HUES64 (cell line): Measurements from ENCODE around the gene ESRRA.
A peak's percentile ranks its signal among the peaks of the same experiment; 100 is the strongest.
"Not testable (repeated sequence)": the region's sequence is repeated elsewhere in the genome, so short reads cannot be mapped to it uniquely, and the experiment has no call there.

ENCODE experiments used
- H3K27ac ChIP-seq: 2 replicates; pipeline ENCODE4 v1.7.0; 2013; ENCODE audit warnings: low read depth, low read length, inconsistent platforms
- H3K27me3 ChIP-seq: 2 replicates; pipeline ENCODE4 v1.6.1; 2013; ENCODE audit warnings: mild to moderate bottlenecking, low read length; ENCODE audit not compliant: insufficient read depth
- H3K36me3 ChIP-seq: 2 replicates; pipeline ENCODE4 v1.6.1; 2013; ENCODE audit warnings: mild to moderate bottlenecking, low read length; ENCODE audit not compliant: insufficient read depth
- H3K4me1 ChIP-seq: 2 replicates; pipeline ENCODE4 v1.6.1; 2013; ENCODE audit warnings: mild to moderate bottlenecking, low read length, moderate library complexity; ENCODE audit not compliant: insufficient read depth
- H3K4me3 ChIP-seq: 2 replicates; pipeline ENCODE4 v1.5.1; 2013; ENCODE audit warnings: mild to moderate bottlenecking, low read length, moderate library complexity
- H3K9ac ChIP-seq: 2 replicates; pipeline ENCODE4 v1.6.1; 2013; ENCODE audit warnings: mild to moderate bottlenecking, low read depth, low read length
- H3K9me3 ChIP-seq: 2 replicates; pipeline ENCODE4 v1.6.1; 2013; ENCODE audit warnings: low read depth, low read length; ENCODE audit not compliant: insufficient read depth
- WGBS: fragments of 150-250, 120-280 bp; methylation state at CpG from one replicate; pipeline ENCODE4 v1.1.7; 2013; ENCODE audit warnings: missing lambda C conversion rate; 5-methylcytosine and 5-hydroxymethylcytosine counted together

ESRRA gene

GRCh38 chr11:64306563-64306875, 1.2 kb downstream of the ESRRA start:
- peak overlapping the region; percentile 75 for H3K9ac ChIP-seq
- peak overlapping the region; percentile 80 for H3K4me3 ChIP-seq
- H3K36me3 ChIP-seq = peaks cover 6% of the 10 kb centered on the region; the same call in 1 of the 2 replicates
- 24% methylated on average over 9 of the region's 9 CpGs for WGBS
- H3K4me1 ChIP-seq = peaks cover 7% of the 10 kb centered on the region; the same call in 1 of the 2 replicates
- peak overlapping the region; percentile 85; the same call in 1 of the 2 replicates for H3K27ac ChIP-seq
- H3K9me3 ChIP-seq = no peaks in the 10 kb centered on the region
- H3K27me3 ChIP-seq = peaks cover 5% of the 10 kb centered on the region

GRCh38 chr11:64306876-64307622, 1.7 kb downstream of the ESRRA start:
- Histone ChIP-seq H3K4me3 (peak overlapping the region; percentile 80), H3K27me3 (no peaks in the 10 kb centered on the region), H3K27ac (no peak overlapping the region), H3K9me3 (no peaks in the 10 kb centered on the region), H3K4me1 (peaks cover 7% of the 10 kb centered on the region; the same call in 1 of the 2 replicates), H3K9ac (peak overlapping the region; percentile 75), H3K36me3 (peaks cover 6% of the 10 kb centered on the region; the same call in 1 of the 2 replicates)
- WGBS = 85% methylated on average over 15 of the region's 15 CpGs

DNA sequence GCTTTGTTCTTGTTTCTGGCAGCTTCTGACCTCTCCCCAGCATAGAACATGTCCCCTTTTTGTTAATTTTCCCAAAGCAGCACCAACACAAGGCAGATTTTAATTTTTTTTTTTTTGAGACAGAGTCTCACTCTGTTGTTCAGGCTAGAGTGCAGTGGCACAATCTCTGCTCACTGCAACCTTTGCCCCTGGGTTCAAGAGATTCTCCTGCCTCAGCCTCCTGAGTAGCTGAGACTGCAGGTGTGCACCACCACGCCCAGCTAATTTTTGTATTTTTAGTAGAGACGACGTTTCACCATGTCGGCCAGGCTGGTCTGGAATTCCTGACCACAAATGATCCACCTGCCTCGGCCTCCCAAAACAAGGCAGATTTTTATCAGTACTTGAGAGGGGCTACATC, 2.5 kb downstream of the ESRRA start:
- 93% methylated on average over 5 of the region's 5 CpGs for WGBS
- not testable (repeated sequence) for H3K27me3 ChIP-seq, H3K4me3 ChIP-seq, H3K27ac ChIP-seq, H3K9me3 ChIP-seq, H3K9ac ChIP-seq, H3K4me1 ChIP-seq, H3K36me3 ChIP-seq

DNA sequence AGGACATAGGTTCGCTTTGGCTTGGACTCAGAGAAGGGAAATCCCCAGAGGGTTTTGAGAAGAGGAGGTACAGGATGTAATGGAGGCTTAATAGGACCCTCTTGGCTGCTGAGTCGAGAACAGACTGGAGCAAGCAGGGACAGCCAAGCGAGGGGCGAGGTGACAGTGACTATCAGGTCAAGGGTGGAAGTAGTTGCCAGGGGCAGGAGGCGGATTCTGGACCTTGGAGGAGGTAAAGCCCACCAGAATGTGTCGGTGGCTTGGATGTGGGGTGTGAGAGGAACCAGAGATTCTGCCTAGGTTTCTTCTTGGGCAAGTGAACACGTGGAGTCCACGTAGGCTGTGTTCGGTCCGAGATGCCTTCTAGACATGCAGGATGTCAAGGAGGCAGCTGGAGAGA, 7.6 kb downstream of the ESRRA start:
- Histone ChIP-seq H3K9me3 (no peaks in the 10 kb centered on the region), H3K9ac (no peak overlapping the region), H3K36me3 (peaks cover 29% of the 10 kb centered on the region), H3K4me1 (no peaks in the 10 kb centered on the region), H3K4me3 (no peak overlapping the region), H3K27ac (no peak overlapping the region), H3K27me3 (no peaks in the 10 kb centered on the region)
- WGBS = 94% methylated on average over 10 of the region's 10 CpGs

GRCh38 chr11:64313491-64314145, 8.3 kb downstream of the ESRRA start:
- no peaks in the 10 kb centered on the region for H3K9me3 ChIP-seq
- WGBS = 91% methylated on average over 18 of the region's 18 CpGs
- no peak overlapping the region for H3K9ac ChIP-seq
- peaks cover 27% of the 10 kb centered on the region for H3K36me3 ChIP-seq
- no peaks in the 10 kb centered on the region for H3K27me3 ChIP-seq
- no peak overlapping the region for H3K4me3 ChIP-seq
- no peak overlapping the region for H3K27ac ChIP-seq
- H3K4me1 ChIP-seq = no peaks in the 10 kb centered on the region

- no peak overlapping the region for H3K4me3 ChIP-seq
- H3K36me3 ChIP-seq = peaks cover 27% of the 10 kb centered on the region
- H3K9ac ChIP-seq = no peak overlapping the region
- WGBS = 93% methylated on average over 19 of the region's 19 CpGs
- no peaks in the 10 kb centered on the region for H3K27me3 ChIP-seq
- peaks cover 4% of the 10 kb centered on the region; the same call in 1 of the 2 replicates for H3K4me1 ChIP-seq
- no peaks in the 10 kb centered on the region for H3K9me3 ChIP-seq
- H3K27ac ChIP-seq = peak overlapping the region; percentile 24; the same call in 1 of the 2 replicates
These were observed 9.0 kb downstream of the ESRRA start for GRCh38 chr11:64314146-64314804.

DNA sequence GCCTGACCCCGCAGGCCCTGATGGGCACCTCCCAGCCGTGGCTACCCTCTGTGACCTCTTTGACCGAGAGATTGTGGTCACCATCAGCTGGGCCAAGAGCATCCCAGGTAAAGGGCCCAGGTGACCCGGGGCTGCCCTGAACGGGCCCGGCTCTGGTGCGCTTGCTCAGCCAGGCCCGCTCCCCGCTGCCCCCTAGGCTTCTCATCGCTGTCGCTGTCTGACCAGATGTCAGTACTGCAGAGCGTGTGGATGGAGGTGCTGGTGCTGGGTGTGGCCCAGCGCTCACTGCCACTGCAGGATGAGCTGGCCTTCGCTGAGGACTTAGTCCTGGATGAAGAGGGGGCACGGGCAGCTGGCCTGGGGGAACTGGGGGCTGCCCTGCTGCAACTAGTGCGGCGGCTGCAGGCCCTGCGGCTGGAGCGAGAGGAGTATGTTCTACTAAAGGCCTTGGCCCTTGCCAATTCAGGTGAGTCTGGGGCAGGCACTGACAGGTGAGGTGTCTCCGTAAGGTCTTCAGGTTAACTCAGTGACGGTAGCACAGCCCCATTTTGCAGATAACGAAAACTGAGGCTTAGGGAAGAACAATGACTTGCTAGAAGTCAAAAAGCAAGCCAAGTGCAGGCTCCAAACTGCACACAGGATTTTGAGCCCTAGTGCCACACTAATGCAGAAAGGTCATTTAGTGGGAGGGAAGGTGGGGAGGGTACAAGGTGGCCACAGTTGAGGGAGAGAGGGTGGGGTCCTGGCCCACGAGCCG, 9.7 kb downstream of the ESRRA start:
- H3K27ac ChIP-seq = peak overlapping the region; percentile 24; the same call in 1 of the 2 replicates
- WGBS = 92% methylated on average over 24 of the region's 24 CpGs
- no peaks in the 10 kb centered on the region for H3K9me3 ChIP-seq
- H3K27me3 ChIP-seq = no peaks in the 10 kb centered on the region
- peaks cover 8% of the 10 kb centered on the region; the same call in 1 of the 2 replicates for H3K4me1 ChIP-seq
- H3K9ac ChIP-seq = no peak overlapping the region
- no peak overlapping the region for H3K4me3 ChIP-seq
- peaks cover 24% of the 10 kb centered on the region for H3K36me3 ChIP-seq

DNA sequence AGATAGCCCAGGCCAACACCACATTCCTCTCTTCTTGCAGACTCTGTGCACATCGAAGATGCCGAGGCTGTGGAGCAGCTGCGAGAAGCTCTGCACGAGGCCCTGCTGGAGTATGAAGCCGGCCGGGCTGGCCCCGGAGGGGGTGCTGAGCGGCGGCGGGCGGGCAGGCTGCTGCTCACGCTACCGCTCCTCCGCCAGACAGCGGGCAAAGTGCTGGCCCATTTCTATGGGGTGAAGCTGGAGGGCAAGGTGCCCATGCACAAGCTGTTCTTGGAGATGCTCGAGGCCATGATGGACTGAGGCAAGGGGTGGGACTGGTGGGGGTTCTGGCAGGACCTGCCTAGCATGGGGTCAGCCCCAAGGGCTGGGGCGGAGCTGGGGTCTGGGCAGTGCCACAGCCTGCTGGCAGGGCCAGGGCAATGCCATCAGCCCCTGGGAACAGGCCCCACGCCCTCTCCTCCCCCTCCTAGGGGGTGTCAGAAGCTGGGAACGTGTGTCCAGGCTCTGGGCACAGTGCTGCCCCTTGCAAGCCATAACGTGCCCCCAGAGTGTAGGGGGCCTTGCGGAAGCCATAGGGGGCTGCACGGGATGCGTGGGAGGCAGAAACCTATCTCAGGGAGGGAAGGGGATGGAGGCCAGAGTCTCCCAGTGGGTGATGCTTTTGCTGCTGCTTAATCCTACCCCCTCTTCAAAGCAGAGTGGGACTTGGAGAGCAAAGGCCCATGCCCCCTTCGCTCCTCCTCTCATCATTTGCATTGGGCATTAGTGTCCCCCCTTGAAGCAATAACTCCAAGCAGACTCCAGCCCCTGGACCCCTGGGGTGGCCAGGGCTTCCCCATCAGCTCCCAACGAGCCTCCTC, 10.6 kb downstream of the ESRRA start:
- Histone ChIP-seq H3K4me3 (peak overlapping the region; percentile 79), H3K36me3 (peaks cover 32% of the 10 kb centered on the region), H3K27ac (peak overlapping the region; percentile 98; the same call in 1 of the 2 replicates)
- 88% methylated on average over 25 of the region's 25 CpGs for WGBS
- not testable (repeated sequence) for H3K27me3 ChIP-seq, H3K4me1 ChIP-seq, H3K9me3 ChIP-seq, H3K9ac ChIP-seq

GRCh38 chr11:64316672-64317324, 11.5 kb downstream of the ESRRA start:
- H3K27ac ChIP-seq = peak overlapping the region; percentile 98
- H3K9ac ChIP-seq = peak overlapping the region; percentile 92
- peak overlapping the region; percentile 79 for H3K4me3 ChIP-seq
- no peaks in the 10 kb centered on the region for H3K9me3 ChIP-seq
- H3K27me3 ChIP-seq = no peaks in the 10 kb centered on the region
- 13% methylated on average over 32 of the region's 32 CpGs for WGBS
- H3K36me3 ChIP-seq = peaks cover 41% of the 10 kb centered on the region
- peaks cover 8% of the 10 kb centered on the region; the same call in 1 of the 2 replicates for H3K4me1 ChIP-seq
